WTC11 (cell line): ENCODE results near the gene ZMYND15. TPM values are rescaled to one million over a fixed set of nuclear protein-coding genes. Genes with fewer than 3 reads are reported as not detected.
A peak's percentile ranks its signal among the peaks of the same experiment; 100 is the strongest.

Experiments used
- ATF6 ChIP-seq: sonication (generic); formaldehyde crosslinking; IDR thresholded peaks from 2 replicates; pipeline ENCODE4 v1.8.1; 2023; ENCODE audit warnings: mild to moderate bottlenecking, missing genetic modification reagents
- CREM ChIP-seq: sonication (generic); formaldehyde crosslinking; IDR thresholded peaks from 2 replicates; pipeline ENCODE4 v1.8.1; 2022; ENCODE audit warnings: mild to moderate bottlenecking, missing genetic modification reagents, moderate library complexity
- FOXK1 ChIP-seq: sonication (generic); formaldehyde crosslinking; IDR thresholded peaks from 2 replicates; pipeline ENCODE4 v1.8.0; 2022; ENCODE audit warnings: mild to moderate bottlenecking, moderate library complexity, missing genetic modification reagents
- GABPB1 ChIP-seq: sonication (generic); formaldehyde crosslinking; IDR thresholded peaks from 2 replicates; pipeline ENCODE4 v1.8.1; 2023; ENCODE audit warnings: mild to moderate bottlenecking, missing genetic modification reagents
- HMGA2 ChIP-seq: fragments of 250-450 bp; sonication (Bioruptor Pico); IDR thresholded peaks from 2 replicates; pipeline ENCODE4 v1.4.0; 2021; ENCODE audit warnings: mild to moderate bottlenecking, moderate library complexity
- MLX ChIP-seq: sonication (generic); formaldehyde crosslinking; IDR thresholded peaks from 2 replicates; pipeline ENCODE4 v1.8.1; 2023; ENCODE audit warnings: mild to moderate bottlenecking, missing genetic modification reagents, moderate library complexity
- NFATC4 ChIP-seq: fragments of 250-450 bp; sonication (Bioruptor Pico); IDR thresholded peaks from 2 replicates; pipeline ENCODE4 v1.9.0; 2021; ENCODE audit warnings: mild to moderate bottlenecking
- NFYB ChIP-seq: sonication (generic); formaldehyde crosslinking; conservative IDR thresholded peaks from 2 replicates; pipeline ENCODE4 v1.8.0; 2022; ENCODE audit warnings: low read depth, missing genetic modification reagents
- NR1H2 ChIP-seq: sonication (generic); formaldehyde crosslinking; IDR thresholded peaks from 2 replicates; pipeline ENCODE4 v1.9.0; 2021; ENCODE audit warnings: mild to moderate bottlenecking, moderate library complexity, missing genetic modification reagents
- PRRX2 ChIP-seq: fragments of 250-450 bp; sonication (Bioruptor Pico); IDR thresholded peaks from 2 replicates; pipeline ENCODE4 v1.8.0; 2021; ENCODE audit warnings: mild to moderate bottlenecking
- SP1 ChIP-seq: sonication (generic); formaldehyde crosslinking; conservative IDR thresholded peaks from 2 replicates; pipeline ENCODE4 v1.8.1; 2022; ENCODE audit warnings: missing genetic modification reagents
- TCF7 ChIP-seq: sonication (generic); formaldehyde crosslinking; IDR thresholded peaks from 2 replicates; pipeline ENCODE4 v1.8.0; 2022; ENCODE audit warnings: mild to moderate bottlenecking, low read depth, missing genetic modification reagents, moderate library complexity
- TEAD1 ChIP-seq: sonication (generic); formaldehyde crosslinking; IDR thresholded peaks from 2 replicates; pipeline ENCODE4 v1.8.0; 2022; ENCODE audit warnings: mild to moderate bottlenecking, missing genetic modification reagents
- TEAD4 ChIP-seq: sonication (generic); formaldehyde crosslinking; IDR thresholded peaks from 2 replicates; pipeline ENCODE4 v1.8.0; 2022; ENCODE audit warnings: mild to moderate bottlenecking, missing genetic modification reagents
- ZBTB21 ChIP-seq: sonication (generic); formaldehyde crosslinking; IDR thresholded peaks from 2 replicates; pipeline ENCODE4 v1.8.1; 2023; ENCODE audit warnings: mild to moderate bottlenecking, missing genetic modification reagents, borderline replicate concordance
- ZNF138 ChIP-seq: sonication (generic); formaldehyde crosslinking; conservative IDR thresholded peaks from 2 replicates; pipeline ENCODE4 v1.8.1; 2022; ENCODE audit warnings: mild to moderate bottlenecking, moderate library complexity, missing genetic modification reagents
- ZNF219 ChIP-seq: sonication (generic); formaldehyde crosslinking; IDR thresholded peaks from 2 replicates; pipeline ENCODE4 v1.8.0; 2023; ENCODE audit warnings: missing genetic modification reagents, mild to moderate bottlenecking, borderline replicate concordance
- ZNF416 ChIP-seq: fragments of 250-450 bp; sonication (Bioruptor Pico); IDR thresholded peaks from 2 replicates; pipeline ENCODE4 v1.9.0; 2021; ENCODE audit warnings: mild to moderate bottlenecking, inconsistent platforms
- total RNA-seq: library from RNA; stranded (reverse); gene quantifications from 3 replicates; pipeline ENCODE4 v1.2.3, GENCODE V29; 2021
- TF ChIP-seq, protein P1 (sequence below): sonication (generic); formaldehyde crosslinking; IDR thresholded peaks from 2 replicates; pipeline ENCODE4 v1.8.1; 2022; ENCODE audit warnings: low read depth, mild to moderate bottlenecking, moderate library complexity, missing genetic modification reagents, borderline replicate concordance
- TF ChIP-seq, protein P2 (sequence below): sonication (generic); formaldehyde crosslinking; conservative IDR thresholded peaks from 2 replicates; pipeline ENCODE4 v1.8.1; 2023; ENCODE audit warnings: mild to moderate bottlenecking, low read depth, missing genetic modification reagents, moderate library complexity
- TF ChIP-seq, protein P3 (sequence below): sonication (generic); formaldehyde crosslinking; IDR thresholded peaks from 2 replicates; pipeline ENCODE4 v1.8.0; 2022; ENCODE audit warnings: mild to moderate bottlenecking, missing genetic modification reagents
- TF ChIP-seq, protein P4 (sequence below): fragments of 200-600 bp; IDR thresholded peaks from 2 replicates; pipeline ENCODE4 v1.8.0; 2022; ENCODE audit warnings: antibody characterized with exemption
- TF ChIP-seq, protein P5 (sequence below): sonication (generic); formaldehyde crosslinking; IDR thresholded peaks from 2 replicates; pipeline ENCODE4 v1.8.1; 2022; ENCODE audit warnings: low read depth, missing genetic modification reagents, borderline replicate concordance
- TF ChIP-seq, protein P6 (sequence below): sonication (generic); formaldehyde crosslinking; IDR thresholded peaks from 2 replicates; pipeline ENCODE4 v1.8.1; 2023; ENCODE audit warnings: mild to moderate bottlenecking, missing genetic modification reagents, moderate library complexity
- TF ChIP-seq, protein P7 (sequence below): fragments of 250-450 bp; sonication (Bioruptor Pico); conservative IDR thresholded peaks from 2 replicates; pipeline ENCODE4 v1.9.0; 2021; ENCODE audit warnings: mild to moderate bottlenecking

Gene ZMYND15
- total RNA-seq, 1 experiment from 2014 or later = 0.63 TPM

GRCh38 chr17:4789951-4790704 is 50.5 kb downstream of the ZMYND15 start (continued):
- no peak for TF ChIP-seq ATF6 (CRISPR knock-in tag)
- TF ChIP-seq FOXK1 = peak; percentile 51; the same call in 1 of the 2 replicates
- TF ChIP-seq NR1H2 (CRISPR knock-in tag) = no peak
- no peak for TF ChIP-seq TEAD4
- TF ChIP-seq GABPB1 (CRISPR knock-in tag) = peak; percentile 59; the same call in 1 of the 2 replicates
- TF ChIP-seq TCF7 = no peak
- TF ChIP-seq, protein P1, sequence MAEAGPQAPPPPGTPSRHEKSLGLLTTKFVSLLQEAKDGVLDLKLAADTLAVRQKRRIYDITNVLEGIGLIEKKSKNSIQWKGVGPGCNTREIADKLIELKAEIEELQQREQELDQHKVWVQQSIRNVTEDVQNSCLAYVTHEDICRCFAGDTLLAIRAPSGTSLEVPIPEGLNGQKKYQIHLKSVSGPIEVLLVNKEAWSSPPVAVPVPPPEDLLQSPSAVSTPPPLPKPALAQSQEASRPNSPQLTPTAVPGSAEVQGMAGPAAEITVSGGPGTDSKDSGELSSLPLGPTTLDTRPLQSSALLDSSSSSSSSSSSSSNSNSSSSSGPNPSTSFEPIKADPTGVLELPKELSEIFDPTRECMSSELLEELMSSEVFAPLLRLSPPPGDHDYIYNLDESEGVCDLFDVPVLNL (CRISPR knock-in tag) = 0 out of 2 replicates have a peak, but pooled peaks have one; percentile 75
- no peak; the same call in 1 of the 2 replicates for TF ChIP-seq ZNF219 (CRISPR knock-in tag)
- TF ChIP-seq, protein P2, sequence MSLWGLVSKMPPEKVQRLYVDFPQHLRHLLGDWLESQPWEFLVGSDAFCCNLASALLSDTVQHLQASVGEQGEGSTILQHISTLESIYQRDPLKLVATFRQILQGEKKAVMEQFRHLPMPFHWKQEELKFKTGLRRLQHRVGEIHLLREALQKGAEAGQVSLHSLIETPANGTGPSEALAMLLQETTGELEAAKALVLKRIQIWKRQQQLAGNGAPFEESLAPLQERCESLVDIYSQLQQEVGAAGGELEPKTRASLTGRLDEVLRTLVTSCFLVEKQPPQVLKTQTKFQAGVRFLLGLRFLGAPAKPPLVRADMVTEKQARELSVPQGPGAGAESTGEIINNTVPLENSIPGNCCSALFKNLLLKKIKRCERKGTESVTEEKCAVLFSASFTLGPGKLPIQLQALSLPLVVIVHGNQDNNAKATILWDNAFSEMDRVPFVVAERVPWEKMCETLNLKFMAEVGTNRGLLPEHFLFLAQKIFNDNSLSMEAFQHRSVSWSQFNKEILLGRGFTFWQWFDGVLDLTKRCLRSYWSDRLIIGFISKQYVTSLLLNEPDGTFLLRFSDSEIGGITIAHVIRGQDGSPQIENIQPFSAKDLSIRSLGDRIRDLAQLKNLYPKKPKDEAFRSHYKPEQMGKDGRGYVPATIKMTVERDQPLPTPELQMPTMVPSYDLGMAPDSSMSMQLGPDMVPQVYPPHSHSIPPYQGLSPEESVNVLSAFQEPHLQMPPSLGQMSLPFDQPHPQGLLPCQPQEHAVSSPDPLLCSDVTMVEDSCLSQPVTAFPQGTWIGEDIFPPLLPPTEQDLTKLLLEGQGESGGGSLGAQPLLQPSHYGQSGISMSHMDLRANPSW (CRISPR knock-in tag) = no peak
- TF ChIP-seq, protein P3, sequence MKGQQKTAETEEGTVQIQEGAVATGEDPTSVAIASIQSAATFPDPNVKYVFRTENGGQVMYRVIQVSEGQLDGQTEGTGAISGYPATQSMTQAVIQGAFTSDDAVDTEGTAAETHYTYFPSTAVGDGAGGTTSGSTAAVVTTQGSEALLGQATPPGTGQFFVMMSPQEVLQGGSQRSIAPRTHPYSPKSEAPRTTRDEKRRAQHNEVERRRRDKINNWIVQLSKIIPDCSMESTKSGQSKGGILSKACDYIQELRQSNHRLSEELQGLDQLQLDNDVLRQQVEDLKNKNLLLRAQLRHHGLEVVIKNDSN = no peak
- peak; percentile 87 for TF ChIP-seq CREM
- no peak for TF ChIP-seq PRRX2
- 0 out of 2 replicates have a peak, but pooled peaks have one; percentile 38 for TF ChIP-seq MLX
- no peak for TF ChIP-seq TEAD1
- no peak for TF ChIP-seq ZNF138 (CRISPR knock-in tag)
- no peak for TF ChIP-seq NFATC4 (CRISPR knock-in tag)
- peak; percentile 80 for TF ChIP-seq SP1
- TF ChIP-seq, protein P4, sequence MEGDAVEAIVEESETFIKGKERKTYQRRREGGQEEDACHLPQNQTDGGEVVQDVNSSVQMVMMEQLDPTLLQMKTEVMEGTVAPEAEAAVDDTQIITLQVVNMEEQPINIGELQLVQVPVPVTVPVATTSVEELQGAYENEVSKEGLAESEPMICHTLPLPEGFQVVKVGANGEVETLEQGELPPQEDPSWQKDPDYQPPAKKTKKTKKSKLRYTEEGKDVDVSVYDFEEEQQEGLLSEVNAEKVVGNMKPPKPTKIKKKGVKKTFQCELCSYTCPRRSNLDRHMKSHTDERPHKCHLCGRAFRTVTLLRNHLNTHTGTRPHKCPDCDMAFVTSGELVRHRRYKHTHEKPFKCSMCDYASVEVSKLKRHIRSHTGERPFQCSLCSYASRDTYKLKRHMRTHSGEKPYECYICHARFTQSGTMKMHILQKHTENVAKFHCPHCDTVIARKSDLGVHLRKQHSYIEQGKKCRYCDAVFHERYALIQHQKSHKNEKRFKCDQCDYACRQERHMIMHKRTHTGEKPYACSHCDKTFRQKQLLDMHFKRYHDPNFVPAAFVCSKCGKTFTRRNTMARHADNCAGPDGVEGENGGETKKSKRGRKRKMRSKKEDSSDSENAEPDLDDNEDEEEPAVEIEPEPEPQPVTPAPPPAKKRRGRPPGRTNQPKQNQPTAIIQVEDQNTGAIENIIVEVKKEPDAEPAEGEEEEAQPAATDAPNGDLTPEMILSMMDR = peak; percentile 20; the same call in 1 of the 2 replicates
- TF ChIP-seq ZBTB21 (CRISPR knock-in tag) = 0 out of 2 replicates have a peak, but pooled peaks have one; percentile 57
- TF ChIP-seq, protein P5, sequence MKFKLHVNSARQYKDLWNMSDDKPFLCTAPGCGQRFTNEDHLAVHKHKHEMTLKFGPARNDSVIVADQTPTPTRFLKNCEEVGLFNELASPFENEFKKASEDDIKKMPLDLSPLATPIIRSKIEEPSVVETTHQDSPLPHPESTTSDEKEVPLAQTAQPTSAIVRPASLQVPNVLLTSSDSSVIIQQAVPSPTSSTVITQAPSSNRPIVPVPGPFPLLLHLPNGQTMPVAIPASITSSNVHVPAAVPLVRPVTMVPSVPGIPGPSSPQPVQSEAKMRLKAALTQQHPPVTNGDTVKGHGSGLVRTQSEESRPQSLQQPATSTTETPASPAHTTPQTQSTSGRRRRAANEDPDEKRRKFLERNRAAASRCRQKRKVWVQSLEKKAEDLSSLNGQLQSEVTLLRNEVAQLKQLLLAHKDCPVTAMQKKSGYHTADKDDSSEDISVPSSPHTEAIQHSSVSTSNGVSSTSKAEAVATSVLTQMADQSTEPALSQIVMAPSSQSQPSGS (CRISPR knock-in tag) = no peak
- TF ChIP-seq, protein P6, sequence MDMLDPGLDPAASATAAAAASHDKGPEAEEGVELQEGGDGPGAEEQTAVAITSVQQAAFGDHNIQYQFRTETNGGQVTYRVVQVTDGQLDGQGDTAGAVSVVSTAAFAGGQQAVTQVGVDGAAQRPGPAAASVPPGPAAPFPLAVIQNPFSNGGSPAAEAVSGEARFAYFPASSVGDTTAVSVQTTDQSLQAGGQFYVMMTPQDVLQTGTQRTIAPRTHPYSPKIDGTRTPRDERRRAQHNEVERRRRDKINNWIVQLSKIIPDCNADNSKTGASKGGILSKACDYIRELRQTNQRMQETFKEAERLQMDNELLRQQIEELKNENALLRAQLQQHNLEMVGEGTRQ (CRISPR knock-in tag) = no peak
- no peak for TF ChIP-seq NFYB
- no peak for TF ChIP-seq HMGA2 (CRISPR knock-in tag)
- 0 out of 2 replicates have a peak, but pooled peaks have one; percentile 25 for TF ChIP-seq ZNF416 (CRISPR knock-in tag)
- TF ChIP-seq, protein P7, sequence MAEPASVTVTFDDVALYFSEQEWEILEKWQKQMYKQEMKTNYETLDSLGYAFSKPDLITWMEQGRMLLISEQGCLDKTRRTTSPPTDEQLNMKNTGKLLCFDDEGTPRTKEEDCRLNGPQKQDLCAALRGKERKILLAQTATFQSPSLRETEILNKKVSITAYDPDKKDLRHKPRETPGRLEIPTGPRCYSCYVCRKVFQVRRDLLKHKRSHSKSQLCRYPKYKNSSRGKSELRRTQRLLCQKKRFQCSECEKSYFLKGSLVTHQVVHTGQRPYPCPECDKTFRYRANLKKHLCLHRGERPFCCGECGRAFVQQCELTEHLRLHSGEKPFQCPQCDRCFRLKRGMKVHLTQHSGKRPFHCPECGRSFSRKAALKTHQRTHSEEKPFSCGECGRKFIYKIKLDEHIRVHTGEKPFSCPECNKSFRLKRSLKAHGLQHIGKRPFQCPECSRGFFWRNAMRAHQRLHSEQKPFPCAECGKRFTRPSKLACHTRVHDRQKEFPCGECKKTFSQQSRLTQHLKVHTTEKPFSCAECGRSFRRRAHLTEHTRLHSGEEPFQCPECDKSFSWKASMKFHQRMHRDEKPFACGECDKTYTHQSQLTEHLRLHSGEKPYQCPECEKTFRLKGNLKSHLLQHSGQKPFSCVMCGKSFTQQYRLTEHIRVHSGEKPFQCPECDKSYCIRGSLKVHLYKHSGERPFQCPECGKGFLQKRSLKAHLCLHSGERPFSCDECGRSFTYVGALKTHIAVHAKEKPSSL (CRISPR knock-in tag) = no peak
